Stomach (tissue), 9 donors: ENCODE data around the gene NQO2. TPM values are rescaled to one million over a fixed set of nuclear protein-coding genes. Genes with fewer than 3 reads are reported as not detected.

Experiments
- DNase-seq, 2 donors: peaks; one replicate each; pipeline versions ENCODE4 v3.0.0 to v3.0.0-alpha.2; 2013 to 2019
- H3K27ac ChIP-seq, 5 donors: fragments of 200-600 bp in 4 of 5; sonication (generic) in 4 of 5; one replicate each; pipeline ENCODE4 v1.5.1; 2013 to 2019; ENCODE audit warnings: mild to moderate bottlenecking in 1 of 5, moderate library complexity in 1 of 5
- H3K27me3 ChIP-seq, 3 donors: fragments of 200-600 bp; sonication (generic); one replicate each; pipeline ENCODE4 v1.5.1; 2017 to 2019; ENCODE audit warnings: mixed run types in 1 of 3
- H3K36me3 ChIP-seq, 4 donors: fragments of 200-600 bp; sonication (generic); 1 replicate in 3 of 4; 2 replicates in 1 of 4; pipeline ENCODE4 v1.5.1; 2016 to 2019
- H3K4me1 ChIP-seq, 4 donors: fragments of 200-600 bp; sonication (generic); one replicate each; pipeline ENCODE4 v1.5.1; 2016 to 2019
- H3K4me3 ChIP-seq, 4 donors: fragments of 200-600 bp; sonication (generic) in 3 of 4; one replicate each; pipeline ENCODE4 v1.5.1; 2016 to 2019; ENCODE audit warnings: mild to moderate bottlenecking in 1 of 4
- H3K9me3 ChIP-seq, 4 donors: fragments of 200-600 bp; sonication (generic); one replicate each; pipeline ENCODE4 v1.5.1; 2016 to 2019
- EP300 ChIP-seq: sonication (generic); formaldehyde crosslinking; IDR thresholded peaks from one replicate; pipeline ENCODE4 v1.6.1; 2017; ENCODE audit warnings: antibody characterized with exemption
- POLR2A ChIP-seq, 4 donors: fragments of 450-650 bp; IDR thresholded peaks; one replicate each; pipeline ENCODE4 v1.6.1; 2016; ENCODE audit warnings: antibody characterized with exemption in 4 of 4, control low read depth in 2 of 4, mild to moderate bottlenecking in 1 of 4, moderate library complexity in 1 of 4
- POLR2AphosphoS5 ChIP-seq, 3 donors: sonication (generic); formaldehyde crosslinking; IDR thresholded peaks; one replicate each; pipeline ENCODE4 v1.6.1; 2016; ENCODE audit warnings: antibody characterized with exemption in 3 of 3
- WGBS, 5 donors: extraction: QIAGEN DNeasy Blood & Tissue Kit in 3 of 5; methylation state at CpG; one replicate each; pipeline versions ENCODE4 v1.1.5 to v1.1.7; 2013 to 2018; 5-methylcytosine and 5-hydroxymethylcytosine counted together
- intact Hi-C: fragments of 100-400 bp; cut with DNase I; formaldehyde crosslinking; loops from one replicate; pipeline ENCODE4 v1.15.1; 2023; ENCODE audit warnings: low total_unique reads
- polyA plus RNA-seq, 3 donors: library from polyadenylated mRNA; stranded (reverse); fragments of 200-250 nt; gene quantifications; one replicate each; pipeline ENCODE4 v1.2.3, GENCODE V29; 2013
- total RNA-seq, 5 donors: library from RNA; depleted of rRNA; stranded (reverse); fragments of >200 nt; gene quantifications; one replicate each; pipeline versions ENCODE4 v1.1.0 to v1.2.3, GENCODE V29; 2014 to 2016
- TF ChIP-seq, protein P1 (sequence below), 7 experiments: fragments of 450-650 bp in 4 of 7; fragments of 200-600 bp in 3 of 7; sonication (generic) in 3 of 7; IDR thresholded peaks; one replicate each; pipeline ENCODE4 v1.5.1; 2016 to 2019; ENCODE audit warnings: antibody characterized with exemption in 7 of 7, control low read depth in 2 of 7, mild to moderate bottlenecking in 1 of 7
- donor health status: healthy with polysubstance abuse.
- donor health status: Bipolar disorder and iron deficiency.
- donor health status: healthy.

The NQO2 gene
- total and polyA plus RNA-seq, 8 donors: 0.87 to 43.1 (median 28.3) TPM; not detected in 1

DNA sequence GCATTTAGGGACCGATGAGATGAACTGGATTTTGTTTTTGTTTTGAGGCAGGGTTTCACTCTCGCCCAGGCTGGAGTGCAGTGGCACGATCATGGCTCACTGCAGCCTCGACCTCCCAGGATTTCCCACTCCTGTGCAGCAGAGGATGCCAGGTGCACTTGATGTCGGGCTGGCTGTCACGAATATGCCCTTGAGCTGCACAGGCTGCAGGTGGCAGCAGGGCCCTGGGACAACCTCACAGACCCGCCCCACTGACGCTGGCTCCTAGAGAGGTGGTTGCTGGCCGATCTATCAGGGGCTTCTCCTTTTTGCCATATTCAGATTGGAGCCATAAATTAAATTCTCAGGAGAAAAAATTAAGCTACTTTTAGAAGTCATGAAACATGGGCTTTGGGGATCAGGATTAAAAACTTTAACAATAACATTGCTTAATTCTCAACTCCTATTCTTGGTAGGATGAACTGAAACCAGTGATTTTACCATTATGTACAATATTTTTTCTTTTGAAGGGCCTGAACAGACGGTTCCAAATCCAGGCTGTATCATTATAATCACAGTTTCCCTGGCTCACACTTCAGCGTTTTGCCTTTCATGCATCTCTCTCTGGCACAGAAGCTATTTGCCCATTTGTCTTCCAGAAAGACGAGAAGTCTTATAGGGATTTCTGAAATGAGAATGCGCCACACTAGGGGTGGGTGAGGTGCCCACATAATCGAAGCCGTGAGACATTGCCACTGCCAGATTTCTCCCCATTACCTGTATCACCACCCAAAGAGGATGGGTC, 32.4 kb downstream of the NQO2 start:
- intact Hi-C loops: no loop called here

DNA sequence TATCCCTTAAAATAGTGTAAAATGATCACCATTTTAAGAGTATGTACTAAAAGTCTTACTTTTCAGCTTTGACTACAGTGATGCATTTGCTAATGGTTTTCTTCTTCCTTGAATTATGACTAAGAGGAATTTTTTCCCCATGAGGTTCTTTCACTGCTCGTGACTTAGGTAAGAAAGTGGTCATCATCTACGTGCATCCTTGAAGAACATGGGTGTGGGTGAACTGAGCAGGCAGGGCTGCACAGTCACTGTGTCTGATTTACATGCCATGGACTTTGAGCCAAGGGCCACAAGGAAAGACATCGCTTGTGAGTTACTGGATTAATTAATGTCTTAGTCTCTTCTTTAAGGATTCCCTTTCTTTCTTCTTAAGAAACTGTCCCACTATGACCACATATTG, 33.3 kb downstream of the NQO2 start:
- Histone ChIP-seq H3K36me3 (no peaks in the 10 kb centered on the region), H3K27ac (no peak overlapping the region), H3K27me3 (no peaks in the 10 kb centered on the region), H3K4me3 (no peak overlapping the region), H3K4me1 (peaks cover 0 to 7% (median 0%) of the 10 kb centered on the region in 4 donors), H3K9me3 (no peaks in the 10 kb centered on the region)
- TF ChIP-seq EP300 (no peak), POLR2A (IDR thresholded peaks at IDR 0.05) (no peak), POLR2AphosphoS5 (IDR thresholded peaks at IDR 0.05) (no peak)
- TF ChIP-seq, protein P1, sequence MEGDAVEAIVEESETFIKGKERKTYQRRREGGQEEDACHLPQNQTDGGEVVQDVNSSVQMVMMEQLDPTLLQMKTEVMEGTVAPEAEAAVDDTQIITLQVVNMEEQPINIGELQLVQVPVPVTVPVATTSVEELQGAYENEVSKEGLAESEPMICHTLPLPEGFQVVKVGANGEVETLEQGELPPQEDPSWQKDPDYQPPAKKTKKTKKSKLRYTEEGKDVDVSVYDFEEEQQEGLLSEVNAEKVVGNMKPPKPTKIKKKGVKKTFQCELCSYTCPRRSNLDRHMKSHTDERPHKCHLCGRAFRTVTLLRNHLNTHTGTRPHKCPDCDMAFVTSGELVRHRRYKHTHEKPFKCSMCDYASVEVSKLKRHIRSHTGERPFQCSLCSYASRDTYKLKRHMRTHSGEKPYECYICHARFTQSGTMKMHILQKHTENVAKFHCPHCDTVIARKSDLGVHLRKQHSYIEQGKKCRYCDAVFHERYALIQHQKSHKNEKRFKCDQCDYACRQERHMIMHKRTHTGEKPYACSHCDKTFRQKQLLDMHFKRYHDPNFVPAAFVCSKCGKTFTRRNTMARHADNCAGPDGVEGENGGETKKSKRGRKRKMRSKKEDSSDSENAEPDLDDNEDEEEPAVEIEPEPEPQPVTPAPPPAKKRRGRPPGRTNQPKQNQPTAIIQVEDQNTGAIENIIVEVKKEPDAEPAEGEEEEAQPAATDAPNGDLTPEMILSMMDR (IDR thresholded peaks at IDR 0.05): no peak
- WGBS, 5 donors: 86 to 95% (median 91%) methylated on average over 3 of the region's 3 CpGs
- intact Hi-C loops: no loop called here
- no peak for DNase-seq

More for the DNA sequence above, 32.4 kb downstream of the NQO2 start:
- H3K9me3 ChIP-seq: no peaks in the 10 kb centered on the region
- H3K27ac ChIP-seq: no peak overlapping the region
- DNase-seq: peak in 1 of 2 donors; percentile 45
- TF ChIP-seq POLR2A (IDR thresholded peaks at IDR 0.05): no peak
- TF ChIP-seq, protein P1 (IDR thresholded peaks at IDR 0.05): no peak
- TF ChIP-seq EP300: no peak
- TF ChIP-seq POLR2AphosphoS5 (IDR thresholded peaks at IDR 0.05): no peak
- no peaks in the 10 kb centered on the region for H3K27me3 ChIP-seq
- H3K36me3 ChIP-seq: no peaks in the 10 kb centered on the region
- no peak overlapping the region for H3K4me3 ChIP-seq
- H3K4me1 ChIP-seq: peaks cover 0 to 15% (median 0%) of the 10 kb centered on the region in 4 donors
- WGBS, 5 donors: 45 to 65% (median 52%) methylated on average over 15 of the region's 15 CpGs

DNA sequence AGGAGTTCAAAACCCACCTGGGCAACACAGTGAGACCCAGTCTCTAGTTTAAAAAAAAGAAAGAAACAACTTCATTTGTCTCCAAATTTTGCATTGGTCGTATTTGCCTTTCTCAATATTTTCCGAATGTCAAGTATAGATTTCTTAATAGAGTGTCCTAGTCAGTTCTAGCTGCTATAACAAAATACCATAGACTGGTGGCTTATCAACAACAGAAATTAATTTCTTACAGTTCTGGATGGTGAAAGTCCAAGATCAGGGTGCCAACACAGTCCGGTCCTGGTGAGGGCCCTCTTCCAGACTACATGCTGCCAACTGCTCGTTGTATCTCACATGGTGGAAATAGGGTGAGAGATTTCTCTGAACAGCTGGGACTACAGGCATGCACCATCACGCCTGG, 34.0 kb downstream of the NQO2 start:
- H3K27me3 ChIP-seq: no peaks in the 10 kb centered on the region
- no peaks in the 10 kb centered on the region for H3K9me3 ChIP-seq
- WGBS, 5 donors: 89 to 95% (median 93%) methylated on average over 5 of the region's 5 CpGs
- intact Hi-C loops: no loop called here
- H3K4me1 ChIP-seq: peaks cover 0 to 2% (median 0%) of the 10 kb centered on the region in 4 donors
- no peak for DNase-seq
- TF ChIP-seq POLR2AphosphoS5 (IDR thresholded peaks at IDR 0.05): no peak
- H3K4me3 ChIP-seq: no peak overlapping the region
- no peaks in the 10 kb centered on the region for H3K36me3 ChIP-seq
- no peak overlapping the region for H3K27ac ChIP-seq

DNA sequence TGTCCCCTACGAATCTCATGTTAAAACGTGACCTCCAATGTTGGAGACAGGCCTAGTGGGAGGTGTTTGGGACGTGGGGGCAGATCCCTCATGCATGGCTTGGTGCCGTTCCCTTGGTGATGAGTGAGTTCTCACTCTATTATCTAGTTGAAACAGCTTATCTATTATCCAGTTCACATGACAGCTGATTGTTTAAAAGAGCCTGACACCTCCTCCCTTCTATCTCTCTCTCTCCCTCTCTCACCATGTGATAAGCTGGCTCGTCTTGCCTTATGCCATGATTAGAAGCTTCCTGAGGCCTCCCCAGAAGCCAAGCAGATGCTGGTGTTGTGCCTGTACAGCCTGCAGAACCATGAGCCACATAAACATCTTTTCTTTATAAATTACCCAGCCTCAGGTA, 35.7 kb downstream of the NQO2 start:
- H3K27ac ChIP-seq: no peak overlapping the region
- no peaks in the 10 kb centered on the region for H3K27me3 ChIP-seq
- 68 to 85% (median 73%) methylated on average over 5 of the region's 5 CpGs for WGBS, 5 donors
- no peak overlapping the region for H3K4me3 ChIP-seq
- peaks cover 0 to 4% (median 0%) of the 10 kb centered on the region in 4 donors for H3K4me1 ChIP-seq
- no peak for DNase-seq
- intact Hi-C loops: no loop called here
- H3K9me3 ChIP-seq: no peaks in the 10 kb centered on the region
- TF ChIP-seq EP300 (no peak), POLR2A (IDR thresholded peaks at IDR 0.05) (no peak), POLR2AphosphoS5 (IDR thresholded peaks at IDR 0.05) (no peak)
- TF ChIP-seq, protein P1 (IDR thresholded peaks at IDR 0.05): no peak
- no peaks in the 10 kb centered on the region for H3K36me3 ChIP-seq
